ENCODE data around the gene SLC10A1. TPM values are rescaled to one million over a fixed set of nuclear protein-coding genes. Genes with fewer than 3 reads are reported as not detected.

SLC10A1 gene
- polyA plus RNA-seq, 1 donor (not counting 4 experiments of a cell fraction or from before 2014, with no cell fraction given), result not detected

DNA sequence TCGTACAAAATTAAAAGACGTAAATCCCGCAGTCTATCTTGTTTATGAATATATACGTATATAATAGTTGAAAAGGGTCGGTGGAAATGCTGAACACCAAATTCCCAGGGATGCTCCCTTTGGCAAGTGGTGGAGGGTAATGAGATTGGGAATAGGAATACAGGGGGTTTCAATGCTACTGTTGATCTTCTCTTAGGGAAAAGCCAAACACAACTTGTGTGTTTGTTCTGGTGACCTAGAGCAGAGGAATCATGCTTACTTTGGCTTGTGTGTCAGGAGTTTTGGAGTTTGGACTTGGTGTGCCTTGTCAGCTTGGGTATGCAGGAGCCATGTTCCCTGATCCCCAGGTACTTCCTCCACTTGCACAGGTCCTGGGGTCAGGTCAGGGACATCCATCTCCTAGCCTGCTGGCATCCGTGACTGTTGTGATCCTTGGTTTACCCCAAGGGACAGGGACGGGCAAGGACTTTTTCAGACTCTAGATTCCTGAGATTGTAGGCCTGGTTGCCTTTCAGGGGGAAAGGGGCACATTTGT, 4.1 kb downstream of the SLC10A1 start:
- Histone ChIP-seq H3K9me1 (ENCODE audit: control insufficient read depth, extremely low read depth, insufficient read depth, low read length) (no peaks in the 10 kb centered on the region), H3K79me2 (ENCODE audit: control insufficient read depth, insufficient read depth, low read length) (no peaks in the 10 kb centered on the region), H3K4me1 (ENCODE audit: control insufficient read depth, extremely low read depth, insufficient read depth, low read length) (peaks cover 12% of the 10 kb centered on the region), H3K9ac (ENCODE audit: control insufficient read depth, extremely low read depth, insufficient read depth, low read length) (no peak overlapping the region), H4K20me1 (ENCODE audit: control insufficient read depth, extremely low read depth, insufficient read depth, low read length) (no peaks in the 10 kb centered on the region), H3K27me3 (ENCODE audit: control insufficient read depth, extremely low read depth, insufficient read depth, low read length) (no peaks in the 10 kb centered on the region), H3K27ac (ENCODE audit: control insufficient read depth, insufficient read depth, low read length) (no peak overlapping the region), H3K4me3 (ENCODE audit: control insufficient read depth in 2 of 3, extremely low read depth in 1 of 3, insufficient read depth in 2 of 3, low read depth in 1 of 3, low read length in 3 of 3) (no peak overlapping the region), H2AFZ (ENCODE audit: control insufficient read depth, low read length) (no peak overlapping the region), H3K36me3 (ENCODE audit: control insufficient read depth in 2 of 2, extremely low read depth in 1 of 2, insufficient read depth in 2 of 2, low read length in 2 of 2) (no peaks in the 10 kb centered on the region), H3K4me2 (ENCODE audit: control insufficient read depth, extremely low read depth, insufficient read depth, low read depth, low read length) (no peak overlapping the region), H3K9me3 (ENCODE audit: control insufficient read depth, low read depth, low read length) (no peaks in the 10 kb centered on the region)
- DNase-seq (ENCODE audit: low read depth, low spot score), result no peak
- TF ChIP-seq, protein P1, sequence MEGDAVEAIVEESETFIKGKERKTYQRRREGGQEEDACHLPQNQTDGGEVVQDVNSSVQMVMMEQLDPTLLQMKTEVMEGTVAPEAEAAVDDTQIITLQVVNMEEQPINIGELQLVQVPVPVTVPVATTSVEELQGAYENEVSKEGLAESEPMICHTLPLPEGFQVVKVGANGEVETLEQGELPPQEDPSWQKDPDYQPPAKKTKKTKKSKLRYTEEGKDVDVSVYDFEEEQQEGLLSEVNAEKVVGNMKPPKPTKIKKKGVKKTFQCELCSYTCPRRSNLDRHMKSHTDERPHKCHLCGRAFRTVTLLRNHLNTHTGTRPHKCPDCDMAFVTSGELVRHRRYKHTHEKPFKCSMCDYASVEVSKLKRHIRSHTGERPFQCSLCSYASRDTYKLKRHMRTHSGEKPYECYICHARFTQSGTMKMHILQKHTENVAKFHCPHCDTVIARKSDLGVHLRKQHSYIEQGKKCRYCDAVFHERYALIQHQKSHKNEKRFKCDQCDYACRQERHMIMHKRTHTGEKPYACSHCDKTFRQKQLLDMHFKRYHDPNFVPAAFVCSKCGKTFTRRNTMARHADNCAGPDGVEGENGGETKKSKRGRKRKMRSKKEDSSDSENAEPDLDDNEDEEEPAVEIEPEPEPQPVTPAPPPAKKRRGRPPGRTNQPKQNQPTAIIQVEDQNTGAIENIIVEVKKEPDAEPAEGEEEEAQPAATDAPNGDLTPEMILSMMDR (optimal IDR thresholded peaks at IDR 0.05 in 1 of 3, IDR thresholded peaks at IDR 0.05 in 1 of 3, conservative IDR thresholded peaks at IDR 0.05 in 1 of 3; ENCODE audit: extremely low read depth in 1 of 3, insufficient read depth in 2 of 3, low read length in 3 of 3), result no peak
- no peak for TF ChIP-seq EZH2 (IDR thresholded peaks at IDR 0.05; ENCODE audit: low read length)
- no peak for FAIRE-seq
- dilution Hi-C loops (cut with MboI; ENCODE audit: extremely low pct_ligation_motif_present, low sequenced_read_pairs), result no loop called here

DNA sequence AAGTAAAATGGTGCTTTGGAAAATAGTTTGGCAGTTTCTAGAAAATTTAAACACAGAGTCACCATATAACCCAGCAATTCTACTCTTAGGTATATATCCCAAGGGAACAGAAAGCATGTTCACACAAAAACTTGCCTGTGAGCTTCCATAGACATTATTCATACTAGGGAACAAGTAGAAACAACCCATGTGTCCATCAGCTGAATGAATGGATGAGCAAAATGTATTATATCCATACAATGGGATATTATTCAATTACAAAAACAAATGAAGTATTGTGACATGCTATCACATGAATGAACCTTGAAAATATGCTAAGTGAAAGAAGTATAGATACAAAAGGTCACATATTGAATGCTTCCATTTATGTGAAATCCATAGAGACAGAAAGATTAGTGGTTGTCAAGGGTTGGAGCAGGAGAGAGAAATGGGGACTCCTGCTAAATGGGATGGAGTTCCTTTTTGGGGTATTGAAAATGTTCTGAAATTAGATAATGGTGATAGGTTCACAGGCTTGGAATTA, 7.9 kb downstream of the SLC10A1 start:
- no peak for DNase-seq (ENCODE audit: low read depth, low spot score)
- no peaks in the 10 kb centered on the region for H3K27me3 ChIP-seq (ENCODE audit: control insufficient read depth, extremely low read depth, insufficient read depth, low read length)
- peak overlapping the region; percentile 67 for H3K27ac ChIP-seq (ENCODE audit: control insufficient read depth, insufficient read depth, low read length)
- dilution Hi-C loops (cut with MboI; ENCODE audit: extremely low pct_ligation_motif_present, low sequenced_read_pairs), result no loop called here
- no peak overlapping the region for H3K9ac ChIP-seq (ENCODE audit: control insufficient read depth, extremely low read depth, insufficient read depth, low read length)
- no peaks in the 10 kb centered on the region for H3K79me2 ChIP-seq (ENCODE audit: control insufficient read depth, insufficient read depth, low read length)
- H3K4me3 ChIP-seq (ENCODE audit: control insufficient read depth in 2 of 3, extremely low read depth in 1 of 3, insufficient read depth in 2 of 3, low read depth in 1 of 3, low read length in 3 of 3), result peak overlapping the region in 1 of 3 experiments; percentile 22
- no peaks in the 10 kb centered on the region for H3K9me3 ChIP-seq (ENCODE audit: control insufficient read depth, low read depth, low read length)
- no peaks in the 10 kb centered on the region for H4K20me1 ChIP-seq (ENCODE audit: control insufficient read depth, extremely low read depth, insufficient read depth, low read length)
- peak overlapping the region; percentile 49 for H2AFZ ChIP-seq (ENCODE audit: control insufficient read depth, low read length)
- TF ChIP-seq, protein P1 (optimal IDR thresholded peaks at IDR 0.05 in 1 of 3, IDR thresholded peaks at IDR 0.05 in 1 of 3, conservative IDR thresholded peaks at IDR 0.05 in 1 of 3; ENCODE audit: extremely low read depth in 1 of 3, insufficient read depth in 2 of 3, low read length in 3 of 3), result no peak
- TF ChIP-seq EZH2 (IDR thresholded peaks at IDR 0.05; ENCODE audit: low read length), result no peak
- H3K9me1 ChIP-seq (ENCODE audit: control insufficient read depth, extremely low read depth, insufficient read depth, low read length), result no peaks in the 10 kb centered on the region
- peaks cover 0 to 4% of the 10 kb centered on the region in 2 experiments for H3K36me3 ChIP-seq (ENCODE audit: control insufficient read depth in 2 of 2, extremely low read depth in 1 of 2, insufficient read depth in 2 of 2, low read length in 2 of 2)
- FAIRE-seq, result peak; percentile 81
- peak overlapping the region; percentile 63 for H3K4me2 ChIP-seq (ENCODE audit: control insufficient read depth, extremely low read depth, insufficient read depth, low read depth, low read length)
- peaks cover 12% of the 10 kb centered on the region for H3K4me1 ChIP-seq (ENCODE audit: control insufficient read depth, extremely low read depth, insufficient read depth, low read length)

Data from keratinocyte (primary cell).